ENCODE data around the gene RBMXL2.

DNA sequence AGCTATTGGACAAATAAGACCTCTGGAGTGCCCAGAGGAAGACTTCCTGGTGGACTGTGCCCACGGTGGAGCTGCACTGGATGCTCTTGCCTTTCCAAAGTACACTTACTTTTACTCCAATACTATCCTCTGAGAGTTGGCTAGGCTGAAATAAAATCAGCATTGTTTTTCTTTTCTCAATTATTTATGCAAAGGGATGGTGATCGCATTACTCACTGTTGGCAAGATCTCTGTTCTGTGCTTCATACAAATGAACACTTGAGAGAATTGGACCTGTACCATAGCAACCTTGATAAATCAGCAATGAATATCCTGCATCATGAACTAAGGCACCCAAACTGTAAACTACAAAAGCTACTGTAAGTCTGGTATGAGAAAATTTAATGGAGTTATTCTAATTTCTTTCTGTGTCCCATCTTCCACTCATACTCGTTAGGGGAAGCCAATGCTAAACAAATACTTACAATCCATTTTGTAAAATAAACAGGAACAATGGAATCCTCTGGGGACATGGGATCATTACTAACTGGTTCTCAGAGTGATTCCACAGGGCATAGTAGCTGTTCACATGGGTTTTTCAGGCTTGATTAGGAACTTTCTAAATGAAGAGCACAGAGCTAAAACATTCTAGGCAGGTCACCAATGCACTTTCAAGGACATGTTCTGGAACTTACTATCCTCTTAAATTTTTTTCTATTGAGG lies 42.2 kb upstream of the RBMXL2 start:
- TF ChIP-seq POLR2A (IDR thresholded peaks at IDR 0.05) (no peak), CTCF (IDR thresholded peaks at IDR 0.05) (no peak)

Data from prostate gland (tissue), 2 donors.